Smooth muscle cell of the umbilical artery (primary cell): ENCODE results near the gene P4HA1. TPM values are rescaled to one million over a fixed set of nuclear protein-coding genes. Genes with fewer than 3 reads are reported as not detected.

Experiments
- total RNA-seq: library from RNA; depleted of rRNA; stranded (reverse); fragments of >200 nt; gene quantifications from 2 replicates; pipeline ENCODE4 v1.2.3, GENCODE V29; 2014

P4HA1 gene
- total RNA-seq = 977 and 1,438 TPM in 2 replicates

DNA sequence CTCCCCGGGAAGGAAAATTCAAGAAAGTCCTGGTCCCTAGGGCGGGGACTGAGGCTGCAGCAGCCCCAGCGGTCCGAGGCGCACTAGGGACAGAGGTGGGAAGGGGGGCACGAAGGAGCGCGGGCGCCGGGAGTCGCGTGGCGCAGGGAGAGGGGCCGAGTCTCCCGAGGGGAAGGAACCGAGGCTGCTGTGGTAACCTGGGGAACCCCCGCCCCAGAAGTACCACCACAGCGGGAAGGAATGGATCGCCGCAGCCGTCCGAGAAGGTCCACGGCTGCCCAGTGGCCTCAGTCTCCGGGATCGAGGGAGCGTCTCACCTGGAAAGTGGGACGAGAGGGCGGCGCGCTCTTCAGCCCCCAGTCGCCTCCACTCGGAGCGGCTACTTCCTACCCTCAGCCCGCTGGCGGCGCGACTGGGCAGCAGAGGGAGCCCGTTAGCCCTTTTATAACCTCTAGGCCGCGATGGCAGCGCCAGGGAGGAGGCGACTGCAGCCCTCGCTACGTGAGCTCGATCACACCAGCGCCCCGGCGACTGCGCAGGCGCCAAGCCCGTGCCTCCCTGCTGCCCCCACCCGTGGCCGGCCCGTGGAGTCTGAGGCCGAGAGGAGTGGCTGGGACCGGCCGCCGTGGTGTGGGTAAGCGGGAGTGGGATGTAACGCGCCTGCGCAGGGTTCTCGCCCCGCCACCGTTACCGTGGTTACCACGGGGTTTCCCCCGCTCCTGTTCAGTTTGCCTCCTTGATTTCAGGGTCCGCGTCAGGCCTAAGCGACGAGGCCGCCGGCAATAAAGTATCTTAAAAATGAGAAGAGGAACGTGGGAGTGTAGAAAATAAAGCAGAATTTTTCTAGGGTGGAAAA is at the start of gene P4HA1:
Gene P4HA1, minus strand, starts transcription at position 418 of the 856 bp plus-strand sequence. CDS start 21,983 bp downstream, outside the sequence.

DNA sequence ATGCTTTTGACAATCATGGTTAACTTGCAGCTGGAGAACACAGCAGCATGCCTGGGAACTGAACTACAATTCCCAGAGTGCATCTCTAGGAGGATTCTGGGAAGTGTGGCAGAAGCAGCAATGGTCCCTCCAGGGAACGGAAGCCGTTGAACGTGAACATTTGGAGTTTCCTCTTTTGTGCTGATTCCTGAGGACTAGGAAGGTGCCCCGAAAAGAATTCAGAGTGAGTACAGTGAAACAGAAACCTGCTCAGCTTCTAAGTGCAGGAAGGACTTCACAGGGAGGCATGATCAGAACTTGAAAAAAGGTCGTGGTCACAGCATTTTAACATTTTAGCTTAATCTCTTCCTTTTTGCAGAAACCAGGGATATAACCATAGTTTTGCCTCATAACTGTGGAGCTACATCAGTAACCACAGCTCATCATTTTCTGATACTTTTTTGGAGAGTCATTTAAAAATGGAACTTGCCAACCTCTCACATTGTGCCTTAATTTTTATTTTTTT is 13.7 kb upstream of the P4HA1 start, which contains the start of gene NUDT13:
Gene NUDT13, plus strand, starts transcription at position 111 of the 505 bp plus-strand sequence. CDS start 3,911 bp downstream, outside the sequence.

Other genes with a start within 250 kb of the P4HA1 start
- gene OIT3, start 203.1 kb downstream of the P4HA1 start, total RNA-seq = under 0.01 and 0.09 TPM in 2 replicates
- gene PLA2G12B, start 142.1 kb downstream of the P4HA1 start, total RNA-seq = not detected in 2 replicates
- 0.30 and 1.1 TPM in 2 replicates for gene NUDT13, start 13.6 kb upstream of the P4HA1 start, total RNA-seq
- gene ECD, start 71.1 kb upstream of the P4HA1 start, total RNA-seq = 24.1 and 30.6 TPM in 2 replicates
- gene FAM149B1, start 71.3 kb upstream of the P4HA1 start, total RNA-seq = 32.4 and 38.0 TPM in 2 replicates
- gene DNAJC9, start 150.4 kb upstream of the P4HA1 start, total RNA-seq = 22.0 and 34.3 TPM in 2 replicates
- 45.4 and 54.6 TPM in 2 replicates for gene MRPS16, start 155.8 kb upstream of the P4HA1 start, total RNA-seq